ACC112 (cell line): ENCODE data around the gene SLC25A10.
A peak's percentile ranks its signal among the peaks of the same experiment; 100 is the strongest.

Source experiments
- H2AFZ ChIP-seq: fragments of 200-600 bp; sonication (generic); one replicate; pipeline ENCODE4 v1.6.0; 2017; ENCODE audit warnings: antibody characterized with exemption, low read length; ENCODE audit not compliant: unreplicated experiment
- H3K27ac ChIP-seq: fragments of 200-600 bp; sonication (generic); 2 replicates; pipeline ENCODE4 v1.5.1; 2014; ENCODE audit warnings: low read depth, mild to moderate bottlenecking, antibody characterized with exemption, low read length, moderate library complexity
- H3K27me3 ChIP-seq: fragments of 200-600 bp; sonication (generic); 2 replicates; pipeline ENCODE4 v1.6.1; 2014; ENCODE audit warnings: mild to moderate bottlenecking, antibody characterized with exemption, low read length, moderate library complexity, mixed read lengths; ENCODE audit not compliant: insufficient read depth
- H3K36me3 ChIP-seq: fragments of 200-600 bp; sonication (generic); 2 replicates; pipeline ENCODE4 v1.6.1; 2016; ENCODE audit warnings: mild to moderate bottlenecking, antibody characterized with exemption, low read length, moderate library complexity, mixed read lengths; ENCODE audit not compliant: insufficient read depth
- H3K4me1 ChIP-seq: fragments of 200-600 bp; sonication (generic); one replicate; pipeline ENCODE4 v1.6.1; 2016; ENCODE audit warnings: low read length, mixed read lengths; ENCODE audit not compliant: insufficient read depth, unreplicated experiment, control insufficient read depth
- H3K4me3 ChIP-seq: fragments of 200-600 bp; sonication (generic); 2 replicates; pipeline ENCODE4 v1.5.1; 2014; ENCODE audit warnings: mild to moderate bottlenecking, low read depth, low read length
- H3K79me2 ChIP-seq: fragments of 200-600 bp; sonication (generic); one replicate; pipeline ENCODE4 v1.6.0; 2016; ENCODE audit warnings: low read length; ENCODE audit not compliant: control insufficient read depth, unreplicated experiment, insufficient read depth

SLC25A10 gene

DNA sequence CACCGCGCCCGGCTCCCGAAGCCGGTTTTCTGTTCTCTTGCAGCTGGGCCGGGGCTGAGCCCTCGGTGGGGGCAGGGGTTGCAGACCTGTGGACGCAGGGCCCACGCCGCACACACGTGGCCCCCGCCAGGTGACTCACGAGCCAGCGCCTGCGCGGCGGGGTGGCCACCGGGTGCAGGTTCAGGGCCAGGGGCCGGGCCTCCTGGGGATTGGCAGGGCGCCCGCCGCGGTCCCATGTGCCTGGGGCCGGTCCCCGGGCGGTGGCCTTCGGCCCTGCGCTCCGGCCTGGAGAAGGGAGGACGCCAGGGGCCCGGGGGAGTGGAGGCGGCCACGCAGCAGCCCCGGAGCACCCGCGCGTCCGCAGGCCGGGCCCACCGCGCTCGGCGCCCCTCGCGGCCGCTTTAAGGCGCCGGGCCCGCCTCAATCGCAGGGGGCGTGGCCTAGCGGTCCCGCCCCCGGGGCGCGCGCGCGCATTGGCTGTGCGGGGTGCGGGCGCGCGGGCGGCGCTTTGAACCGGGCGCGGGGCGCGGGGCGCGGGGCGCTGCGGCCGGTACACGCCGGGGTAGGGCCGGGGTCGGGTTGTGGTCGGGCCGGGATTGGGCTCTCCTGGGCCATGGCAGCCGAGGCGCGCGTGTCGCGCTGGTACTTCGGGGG is at the start of gene SLC25A10:
SLC25A10 (plus strand) TSS at position 471 of the 654 bp plus-strand sequence; CDS start at position 614, 143 bp downstream.
- H3K4me1 ChIP-seq: peaks cover 14% of the 10 kb centered on the region
- H3K27ac ChIP-seq: peak within 1 kb of the TSS; percentile 23; the same call in 1 of the 2 replicates
- peaks cover 4% of the 10 kb centered on the region for H3K79me2 ChIP-seq
- peak within 1 kb of the TSS; percentile 95 for H3K4me3 ChIP-seq
- no peaks in the 10 kb centered on the region; the same call in 1 of the 2 replicates for H3K36me3 ChIP-seq
- H2AFZ ChIP-seq: peak within 1 kb of the TSS; percentile 89
- no peaks in the 10 kb centered on the region for H3K27me3 ChIP-seq

DNA sequence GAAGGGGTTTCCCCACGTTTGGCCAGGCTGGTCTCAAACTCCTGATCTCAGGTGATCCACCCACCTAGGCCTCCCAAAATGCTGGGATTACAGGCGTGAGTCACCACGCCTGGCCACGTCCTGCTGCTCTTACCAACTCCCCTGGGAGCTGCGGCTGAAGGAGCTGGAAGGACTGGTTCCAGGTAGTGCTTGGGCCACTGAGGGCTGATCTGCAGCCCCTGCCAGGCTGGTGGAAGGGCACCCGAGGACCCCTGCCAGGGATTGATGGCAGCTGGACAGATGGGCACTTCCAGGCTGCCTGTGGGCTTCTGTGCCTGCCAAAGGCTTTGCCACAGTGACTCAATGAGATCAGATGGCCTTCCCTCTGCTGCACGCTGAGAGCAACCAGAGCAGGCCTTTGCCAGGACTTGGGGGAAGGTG is 48.0 kb upstream of the SLC25A10 start:
- H2AFZ ChIP-seq: no peak overlapping the region
- peaks cover 17% of the 10 kb centered on the region for H3K4me1 ChIP-seq
- H3K79me2 ChIP-seq: peaks cover 27% of the 10 kb centered on the region
- H3K4me3 ChIP-seq: no peak overlapping the region
- H3K27me3 ChIP-seq: no peaks in the 10 kb centered on the region
- H3K36me3 ChIP-seq: no peaks in the 10 kb centered on the region
- H3K27ac ChIP-seq: no peak overlapping the region

- Histone ChIP-seq H3K79me2 (peaks cover 32% of the 10 kb centered on the region), H2AFZ (peak overlapping the region; percentile 19), H3K4me3 (peak overlapping the region; percentile 85), H3K4me1 (peaks cover 17% of the 10 kb centered on the region), H3K27me3 (no peaks in the 10 kb centered on the region), H3K36me3 (peaks cover 3% of the 10 kb centered on the region; the same call in 1 of the 2 replicates), H3K27ac (peak overlapping the region; percentile 57)
Observed at GRCh38 chr17:81665205-81666091, 46.6 kb upstream of the SLC25A10 start.

DNA sequence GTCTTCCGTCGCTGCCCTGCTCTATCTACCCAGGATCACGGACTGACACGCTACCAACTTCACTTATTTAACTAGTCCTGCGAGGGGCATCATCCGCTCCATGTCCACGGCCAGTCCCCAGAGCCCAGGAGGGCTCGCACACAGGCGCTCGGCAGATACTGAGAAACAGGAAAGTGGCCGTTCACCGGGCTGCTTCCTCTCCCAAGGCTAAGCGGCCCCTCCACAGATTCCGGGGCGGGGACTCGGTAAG is 46.1 kb upstream of the SLC25A10 start:
- Histone ChIP-seq H3K27ac (peak overlapping the region; percentile 57), H3K4me3 (peak overlapping the region; percentile 85), H3K4me1 (peaks cover 17% of the 10 kb centered on the region), H3K79me2 (peaks cover 35% of the 10 kb centered on the region), H3K36me3 (peaks cover 3% of the 10 kb centered on the region; the same call in 1 of the 2 replicates), H2AFZ (peak overlapping the region; percentile 19), H3K27me3 (no peaks in the 10 kb centered on the region)

GRCh38 chr17:81666342-81667191 is 45.5 kb upstream of the SLC25A10 start, which contains the start of the genes CCDC137 and OXLD1:
Gene CCDC137 (plus strand): TSS chr17:81666737. CDS start chr17:81666767, 30 bp downstream.
Gene OXLD1 (minus strand): TSS chr17:81666605. CDS start chr17:81666577, 28 bp downstream.
- peaks cover 37% of the 10 kb centered on the region for H3K79me2 ChIP-seq
- H3K36me3 ChIP-seq: peaks cover 3% of the 10 kb centered on the region; the same call in 1 of the 2 replicates
- H2AFZ ChIP-seq: peak within 1 kb of the TSS; percentile 51
- peak within 1 kb of the TSS; percentile 62 for H3K27ac ChIP-seq
- peaks cover 17% of the 10 kb centered on the region for H3K4me1 ChIP-seq
- H3K4me3 ChIP-seq: peak within 1 kb of the TSS; percentile 85
- no peaks in the 10 kb centered on the region for H3K27me3 ChIP-seq

GRCh38 chr17:81667754-81668153 is 44.3 kb upstream of the SLC25A10 start:
- Histone ChIP-seq H3K4me3 (peak overlapping the region; percentile 85), H3K27ac (no peak overlapping the region), H3K36me3 (peaks cover 4% of the 10 kb centered on the region), H3K79me2 (peaks cover 37% of the 10 kb centered on the region), H3K4me1 (peaks cover 17% of the 10 kb centered on the region), H2AFZ (no peak overlapping the region), H3K27me3 (no peaks in the 10 kb centered on the region)

- Histone ChIP-seq H3K79me2 (peaks cover 20% of the 10 kb centered on the region), H3K4me1 (peaks cover 8% of the 10 kb centered on the region), H3K36me3 (peaks cover 6% of the 10 kb centered on the region), H3K27me3 (no peaks in the 10 kb centered on the region), H2AFZ (no peak overlapping the region), H3K27ac (no peak overlapping the region), H3K4me3 (no peak overlapping the region)
Observed at GRCh38 chr17:81672504-81672903, 39.6 kb upstream of the SLC25A10 start.

- H3K27ac ChIP-seq: no peak overlapping the region
- no peak overlapping the region for H3K4me3 ChIP-seq
- no peak overlapping the region for H2AFZ ChIP-seq
- H3K79me2 ChIP-seq: peaks cover 16% of the 10 kb centered on the region
- H3K36me3 ChIP-seq: peaks cover 6% of the 10 kb centered on the region
- H3K4me1 ChIP-seq: peaks cover 3% of the 10 kb centered on the region
- H3K27me3 ChIP-seq: no peaks in the 10 kb centered on the region
Observed at GRCh38 chr17:81672954-81673353, 39.1 kb upstream of the SLC25A10 start.

DNA sequence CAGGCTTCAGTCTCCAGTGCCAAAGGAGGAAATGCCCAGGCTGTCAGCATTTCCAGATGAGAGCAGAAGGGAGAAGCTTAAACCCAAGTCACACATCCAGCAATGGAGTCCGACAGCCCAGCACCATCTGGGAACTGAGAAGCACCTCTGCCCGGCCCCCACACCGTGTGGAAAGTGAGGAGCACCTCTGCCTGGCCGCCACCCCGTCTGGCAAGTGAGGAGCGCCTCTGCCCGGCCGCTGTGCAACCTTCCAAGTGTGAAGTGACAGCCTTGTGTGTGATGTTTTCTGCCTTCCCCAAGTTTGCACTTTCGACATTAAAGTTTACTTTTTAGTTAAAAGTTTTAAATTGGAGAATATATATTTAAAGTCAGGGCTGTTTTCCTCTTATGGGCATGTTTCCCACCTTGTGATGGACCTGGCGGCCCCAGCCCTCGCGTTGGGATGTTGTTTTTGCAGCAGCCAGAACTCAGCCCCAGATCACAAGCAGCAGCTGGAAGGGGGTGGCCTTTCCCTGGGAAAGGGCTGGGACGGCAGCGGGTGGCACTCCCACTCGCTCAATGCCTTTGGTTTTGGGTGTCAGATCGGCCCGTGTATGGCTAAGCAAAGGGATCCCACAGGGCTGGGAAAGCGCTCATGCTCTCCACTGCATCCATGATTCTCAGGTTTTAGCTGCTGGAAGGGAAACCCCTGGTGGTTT is 38.4 kb upstream of the SLC25A10 start:
- H3K36me3 ChIP-seq: peaks cover 6% of the 10 kb centered on the region

More for the DNA sequence above, 38.4 kb upstream of the SLC25A10 start:
- H3K4me3 ChIP-seq: no peak overlapping the region
- no peaks in the 10 kb centered on the region for H3K27me3 ChIP-seq
- H3K27ac ChIP-seq: no peak overlapping the region
- no peaks in the 10 kb centered on the region for H3K4me1 ChIP-seq
- H3K79me2 ChIP-seq: peaks cover 10% of the 10 kb centered on the region
- no peak overlapping the region for H2AFZ ChIP-seq
